B cell (primary cell): ENCODE results near the gene CCDC9B. TPM values are rescaled to one million over a fixed set of nuclear protein-coding genes. Genes with fewer than 3 reads are reported as not detected.

Experiments
- ATAC-seq: fragments of 200-7000 bp; cut with Tn5 transposase; one replicate; pipeline ENCODE4 v1.10.0; 2021; ENCODE audit warnings: low read depth, mild to moderate bottlenecking, moderate number of reproducible peaks, moderate library complexity
- CTCF ChIA-PET: fragments of 350-600 bp; sonication (Branson Sonifier 250); formaldehyde crosslinking; loops from one replicate; lab custom pipeline; 2021; ENCODE audit warnings: antibody characterized with exemption, inconsistent platforms; lab: Charles Lee
- POLR2A ChIA-PET: fragments of 350-600 bp; sonication (Branson Sonifier 250); formaldehyde crosslinking; loops from one replicate; lab custom pipeline; 2021; ENCODE audit warnings: antibody characterized with exemption; lab: Charles Lee
- DNase-seq: peaks from one replicate; pipeline ENCODE4 v3.0.0; 2013
- H2AFZ ChIP-seq: 2 replicates; pipeline ENCODE4 v1.6.1; 2012; ENCODE audit warnings: mild to moderate bottlenecking, low read depth, low read length; ENCODE audit not compliant: insufficient read depth, poor library complexity, severe bottlenecking
- H3K27ac ChIP-seq, 2 donors: 1 replicate in 1 of 2; 2 replicates in 1 of 2; pipeline ENCODE4 v1.5.1; 2012 to 2013; ENCODE audit warnings: low read length in 2 of 2, mild to moderate bottlenecking in 2 of 2, moderate library complexity in 1 of 2
- H3K27me3 ChIP-seq, 4 experiments: fragments of 200-600 bp in 1 of 4; sonication (generic) in 1 of 4; replicated peaks in 1 of 4; 1 replicate in 2 of 4; 2 replicates in 2 of 4; pipeline versions ENCODE4 v1.6.1 to v1.7.0; 2013 to 2016; ENCODE audit warnings: low read length in 3 of 4, mild to moderate bottlenecking in 2 of 4, mixed read lengths in 1 of 4, moderate library complexity in 1 of 4; ENCODE audit not compliant: insufficient read depth in 4 of 4, control insufficient read depth in 3 of 4; ENCODE audit errors: control extremely low read depth in 1 of 4
- H3K36me3 ChIP-seq, 2 experiments: replicated peaks in 1 of 2; 1 replicate in 1 of 2; 2 replicates in 1 of 2; pipeline versions ENCODE4 v1.6.1 to v1.7.1; 2013; ENCODE audit warnings: low read length in 1 of 2; ENCODE audit not compliant: insufficient read depth in 2 of 2, control insufficient read depth in 1 of 2; ENCODE audit errors: control extremely low read depth in 1 of 2, extremely low read depth in 1 of 2
- H3K4me1 ChIP-seq, 2 donors: fragments of 200-600 bp in 1 of 2; sonication (generic) in 1 of 2; 1 replicate in 1 of 2; 2 replicates in 1 of 2; pipeline versions ENCODE4 v1.5.1 to v1.6.1; 2013 to 2017; ENCODE audit warnings: low read length in 2 of 2; ENCODE audit not compliant: control insufficient read depth in 2 of 2, insufficient read depth in 2 of 2
- H3K4me2 ChIP-seq: replicated peaks from 2 replicates; pipeline ENCODE3; 2012; ENCODE audit warnings: mild to moderate bottlenecking, low read depth, low read length; ENCODE audit not compliant: poor library complexity, severe bottlenecking
- H3K4me3 ChIP-seq, 5 experiments: fragments of 200-600 bp in 1 of 5; sonication (generic) in 1 of 5; 1 replicate in 3 of 5; 2 replicates in 2 of 5; pipeline versions ENCODE4 v1.5.1 to v1.7.0; 2011 to 2016; ENCODE audit warnings: low read length in 4 of 5, mild to moderate bottlenecking in 4 of 5, low read depth in 2 of 5, control low read depth in 1 of 5, moderate library complexity in 1 of 5; ENCODE audit not compliant: insufficient read depth in 1 of 5; ENCODE audit errors: control extremely low read depth in 1 of 5, extremely low read depth in 1 of 5
- H3K79me2 ChIP-seq: fragments of 200-600 bp; sonication (generic); one replicate; pipeline ENCODE4 v1.6.0; 2016; ENCODE audit warnings: low read length; ENCODE audit not compliant: control insufficient read depth, insufficient read depth
- H3K9ac ChIP-seq: fragments of 200-600 bp; sonication (generic); 2 replicates; pipeline ENCODE4 v1.6.1; 2017; ENCODE audit warnings: mild to moderate bottlenecking, low read length, moderate library complexity
- H3K9me3 ChIP-seq, 3 donors: one replicate each; pipeline versions ENCODE4 v1.6.1 to v1.7.1; 2013; ENCODE audit warnings: low read length in 2 of 3; ENCODE audit not compliant: control insufficient read depth in 2 of 3, insufficient read depth in 1 of 3; ENCODE audit errors: control extremely low read depth in 1 of 3
- H4K20me1 ChIP-seq: 2 replicates; pipeline ENCODE4 v1.6.0; 2012; ENCODE audit warnings: mild to moderate bottlenecking, low read length; ENCODE audit not compliant: insufficient read depth, control insufficient read depth, poor library complexity, severe bottlenecking
- H3K27ac Mint-ChIP-seq: one replicate; pipeline ENCODE4 v1.8.0; 2021; ENCODE audit warnings: mixed read lengths
- H3K27me3 Mint-ChIP-seq: one replicate; pipeline ENCODE4 v1.8.0; 2021; ENCODE audit warnings: mixed read lengths
- H3K4me1 Mint-ChIP-seq: one replicate; pipeline ENCODE4 v1.8.0; 2021; ENCODE audit warnings: mixed read lengths
- H3K4me3 Mint-ChIP-seq: one replicate; pipeline ENCODE4 v1.8.0; 2021; ENCODE audit warnings: mixed read lengths
- H3K9me3 Mint-ChIP-seq: one replicate; pipeline ENCODE4 v1.8.0; 2022; ENCODE audit warnings: mixed read lengths; ENCODE audit not compliant: insufficient read depth
- EZH2 ChIP-seq: IDR thresholded peaks from 2 replicates; pipeline ENCODE4 v1.6.1; 2012; ENCODE audit warnings: borderline replicate concordance, low read depth, mild to moderate bottlenecking, moderate library complexity, low read length; ENCODE audit not compliant: insufficient read depth, poor library complexity, severe bottlenecking
- WGBS: methylation state at CpG from one replicate; pipeline ENCODE4 v1.1.5; 2013; ENCODE audit warnings: missing lambda C conversion rate; ENCODE audit not compliant: insufficient coverage; 5-methylcytosine and 5-hydroxymethylcytosine counted together
- intact Hi-C: fragments of 100-400 bp; cut with micrococcal nuclease; formaldehyde crosslinking; loops from one replicate; pipeline ENCODE4 v1.10.0; 2022
- polyA plus RNA-seq: library from polyadenylated mRNA; depleted of rRNA; stranded (reverse); fragments of >200 nt; gene quantifications from 2 replicates; pipeline ENCODE4 v1.2.3, GENCODE V29; 2012
- total RNA-seq, 2 donors: library from RNA; stranded (reverse); fragments of 120-200 nt in 1 of 2; gene quantifications; 1 replicate in 1 of 2; 2 replicates in 1 of 2; pipeline versions ENCODE4 v1.2.3 to v1.2.4, GENCODE V29; 2013 to 2022
- TF ChIP-seq, protein P1 (sequence below): fragments of 200-600 bp; IDR thresholded peaks from one replicate; pipeline ENCODE4 v1.8.0; 2022; ENCODE audit warnings: antibody characterized with exemption, mild to moderate bottlenecking

CCDC9B gene
- total and polyA plus RNA-seq, 2 donors (not counting 1 experiment from before 2014, with no cell fraction given) = 1.6 to 2.4 TPM

DNA sequence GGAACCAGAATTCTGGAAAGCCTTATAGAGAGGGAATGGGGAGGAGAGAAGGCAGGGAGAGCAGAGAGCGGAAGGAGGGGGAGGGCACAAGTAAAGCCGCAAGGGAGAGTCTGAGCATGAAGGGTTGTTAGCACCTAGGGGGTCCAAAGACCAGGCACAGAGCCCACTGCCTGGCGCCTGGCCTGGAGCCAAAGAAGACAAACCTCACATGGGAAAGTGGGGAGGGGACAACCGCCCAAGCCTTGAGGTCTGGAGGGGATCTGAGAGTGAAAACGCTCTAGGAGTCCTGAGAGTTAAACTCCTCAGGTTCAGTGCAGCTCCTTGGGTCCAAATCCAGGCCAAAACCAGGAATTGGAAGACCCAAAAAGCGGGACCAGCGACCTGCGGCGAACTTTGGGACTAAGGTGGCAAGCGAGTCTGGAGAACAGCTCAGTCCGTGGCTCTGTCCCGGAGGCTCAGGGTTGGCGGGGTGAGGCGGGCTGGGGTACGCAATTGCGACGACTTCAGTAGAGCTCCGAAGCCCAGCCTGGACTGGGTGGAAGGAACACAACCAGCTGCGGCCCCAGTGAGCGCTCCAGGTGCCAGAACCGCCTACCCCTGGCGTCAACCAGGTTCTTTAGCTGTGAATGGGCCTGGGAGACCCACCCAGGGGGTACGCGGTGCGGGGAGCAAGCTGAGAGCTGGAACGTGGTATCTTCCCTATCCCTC lies 18.1 kb downstream of the CCDC9B start:
- Histone ChIP-seq H3K36me3 (no peaks in the 10 kb centered on the region), H3K4me3 (peak overlapping the region in 4 of 5 experiments; percentile 30 to 42 (median 38)), H3K27ac (peak overlapping the region in 1 of 2 donors; percentile 10), H3K4me2 (peak overlapping the region; percentile 92), H4K20me1 (no peaks in the 10 kb centered on the region), H2AFZ (peak overlapping the region; percentile 63), H3K79me2 (no peaks in the 10 kb centered on the region), H3K4me1 (peaks cover 28 to 32% of the 10 kb centered on the region in 2 donors), H3K9me3 (peaks cover 0 to 2% (median 0%) of the 10 kb centered on the region in 3 donors), H3K27me3 (peaks cover 0 to 2% (median 0%) of the 10 kb centered on the region in 4 experiments), H3K9ac (peak overlapping the region; percentile 39)
- intact Hi-C loops = loop anchor here (1.0 to 5.0 kb wide), 11 partner anchors 15 to 908 kb away; partner anchors contain the start of genes ANKRD63, BMF, BUB1B and CHP1
- DNase-seq (no peak), ATAC-seq (no peak)
- ChIA-PET CTCF (interaction anchor here (0.7 to 8.5 kb wide), 18 partner anchors 12 to 909 kb away, joined by 3 to 221 read pairs (median 4); partner anchors contain the start of genes CCDC9B, CHP1, EIF2AK4 and KNSTRN), POLR2A (interaction anchor here (0.5 to 2.0 kb wide), 7 partner anchors 9 to 370 kb away, joined by 3 to 14 read pairs (median 4); partner anchors contain the start of gene PLCB2)
- Mint-ChIP-seq H3K27ac (peak overlapping the region; percentile 32), H3K4me1 (peaks cover 31% of the 10 kb centered on the region), H3K9me3 (no peaks in the 10 kb centered on the region), H3K4me3 (peak overlapping the region; percentile 83), H3K27me3 (no peaks in the 10 kb centered on the region)
- no peak for TF ChIP-seq EZH2
- TF ChIP-seq, protein P1, sequence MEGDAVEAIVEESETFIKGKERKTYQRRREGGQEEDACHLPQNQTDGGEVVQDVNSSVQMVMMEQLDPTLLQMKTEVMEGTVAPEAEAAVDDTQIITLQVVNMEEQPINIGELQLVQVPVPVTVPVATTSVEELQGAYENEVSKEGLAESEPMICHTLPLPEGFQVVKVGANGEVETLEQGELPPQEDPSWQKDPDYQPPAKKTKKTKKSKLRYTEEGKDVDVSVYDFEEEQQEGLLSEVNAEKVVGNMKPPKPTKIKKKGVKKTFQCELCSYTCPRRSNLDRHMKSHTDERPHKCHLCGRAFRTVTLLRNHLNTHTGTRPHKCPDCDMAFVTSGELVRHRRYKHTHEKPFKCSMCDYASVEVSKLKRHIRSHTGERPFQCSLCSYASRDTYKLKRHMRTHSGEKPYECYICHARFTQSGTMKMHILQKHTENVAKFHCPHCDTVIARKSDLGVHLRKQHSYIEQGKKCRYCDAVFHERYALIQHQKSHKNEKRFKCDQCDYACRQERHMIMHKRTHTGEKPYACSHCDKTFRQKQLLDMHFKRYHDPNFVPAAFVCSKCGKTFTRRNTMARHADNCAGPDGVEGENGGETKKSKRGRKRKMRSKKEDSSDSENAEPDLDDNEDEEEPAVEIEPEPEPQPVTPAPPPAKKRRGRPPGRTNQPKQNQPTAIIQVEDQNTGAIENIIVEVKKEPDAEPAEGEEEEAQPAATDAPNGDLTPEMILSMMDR = no peak
- WGBS = 72% methylated on average over 26 of the region's 26 CpGs
